A673 (cell line): ENCODE data around the gene CYP8B1.

ENCODE experiments used
- EZH2 ChIP-seq: fragments of 200-600 bp; sonication (generic); IDR thresholded peaks from 2 replicates; pipeline ENCODE4 v1.6.1; 2017; ENCODE audit warnings: borderline replicate concordance, low read depth, mild to moderate bottlenecking, mixed read lengths, antibody characterized with exemption, low read length; ENCODE audit not compliant: poor library complexity, severe bottlenecking
- TF ChIP-seq, protein P1 (sequence below): fragments of 300-800, 200-600 bp; sonication (generic); conservative IDR thresholded peaks from 2 replicates; pipeline ENCODE4 v1.5.1; 2017; ENCODE audit warnings: low read depth, mild to moderate bottlenecking, antibody characterized with exemption, low read length, moderate library complexity, mixed read lengths

- TF ChIP-seq, protein P1, sequence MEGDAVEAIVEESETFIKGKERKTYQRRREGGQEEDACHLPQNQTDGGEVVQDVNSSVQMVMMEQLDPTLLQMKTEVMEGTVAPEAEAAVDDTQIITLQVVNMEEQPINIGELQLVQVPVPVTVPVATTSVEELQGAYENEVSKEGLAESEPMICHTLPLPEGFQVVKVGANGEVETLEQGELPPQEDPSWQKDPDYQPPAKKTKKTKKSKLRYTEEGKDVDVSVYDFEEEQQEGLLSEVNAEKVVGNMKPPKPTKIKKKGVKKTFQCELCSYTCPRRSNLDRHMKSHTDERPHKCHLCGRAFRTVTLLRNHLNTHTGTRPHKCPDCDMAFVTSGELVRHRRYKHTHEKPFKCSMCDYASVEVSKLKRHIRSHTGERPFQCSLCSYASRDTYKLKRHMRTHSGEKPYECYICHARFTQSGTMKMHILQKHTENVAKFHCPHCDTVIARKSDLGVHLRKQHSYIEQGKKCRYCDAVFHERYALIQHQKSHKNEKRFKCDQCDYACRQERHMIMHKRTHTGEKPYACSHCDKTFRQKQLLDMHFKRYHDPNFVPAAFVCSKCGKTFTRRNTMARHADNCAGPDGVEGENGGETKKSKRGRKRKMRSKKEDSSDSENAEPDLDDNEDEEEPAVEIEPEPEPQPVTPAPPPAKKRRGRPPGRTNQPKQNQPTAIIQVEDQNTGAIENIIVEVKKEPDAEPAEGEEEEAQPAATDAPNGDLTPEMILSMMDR = peak; percentile 71
- TF ChIP-seq EZH2 = no peak
Observed at GRCh38 chr3:42880601-42881451, 5.1 kb upstream of the CYP8B1 start.
